ENCODE data around the gene NSMCE3. TPM values are rescaled to one million over a fixed set of nuclear protein-coding genes. Genes with fewer than 3 reads are reported as not detected.

The NSMCE3 gene
- total RNA-seq, 1 experiment from 2014 or later, result 8.0 TPM

- Histone ChIP-seq H3K9me2 (replicated peaks; ENCODE audit: low read length) (no peaks in the 10 kb centered on the region), H3K9me3 (ENCODE audit: low read length) (no peaks in the 10 kb centered on the region), H3K9ac (ENCODE audit: low read length) (no peak overlapping the region), H3K27me3 (ENCODE audit: low read length) (no peaks in the 10 kb centered on the region), H3K4me1 (ENCODE audit: insufficient read depth, low read length) (peaks cover 20% of the 10 kb centered on the region), H3K79me2 (ENCODE audit: low read length) (peaks cover 22% of the 10 kb centered on the region), H3F3A (ENCODE audit: low read length, unreplicated experiment) (no peaks in the 10 kb centered on the region), H4K20me1 (ENCODE audit: low read length) (no peaks in the 10 kb centered on the region), H3K27ac (ENCODE audit: low read length) (no peak overlapping the region), H3K4me2 (ENCODE audit: low read length) (peak overlapping the region; percentile 91; the same call in 1 of the 2 replicates), H3K4me3 (ENCODE audit: low read length) (no peak overlapping the region; the same call in 1 of the 2 replicates), H2AFZ (ENCODE audit: low read length) (no peak overlapping the region), H3K36me3 (ENCODE audit: low read depth, low read length) (no peaks in the 10 kb centered on the region)
- ATAC-seq (no peak), DNase-seq (peak; percentile 53)
- POLR2A ChIA-PET (ENCODE audit: unreplicated experiment), result no interaction called here
- intact Hi-C loops (cut with micrococcal nuclease), result no loop called here
- TF ChIP-seq EZH2phosphoT487 (IDR thresholded peaks at IDR 0.05; ENCODE audit: borderline replicate concordance, low read length) (no peak), EZH2 (IDR thresholded peaks at IDR 0.05; ENCODE audit: low read length, unreplicated experiment) (no peak), CTCF (conservative IDR thresholded peaks at IDR 0.05; ENCODE audit: low read depth, low read length) (no peak)
- CTCF ChIA-PET, result no interaction called here
- no TSS peak for BruUV-seq (replicated peaks)
Measured at GRCh38 chr15:29270976-29271375, 1.4 kb upstream of the NSMCE3 start.

DNA sequence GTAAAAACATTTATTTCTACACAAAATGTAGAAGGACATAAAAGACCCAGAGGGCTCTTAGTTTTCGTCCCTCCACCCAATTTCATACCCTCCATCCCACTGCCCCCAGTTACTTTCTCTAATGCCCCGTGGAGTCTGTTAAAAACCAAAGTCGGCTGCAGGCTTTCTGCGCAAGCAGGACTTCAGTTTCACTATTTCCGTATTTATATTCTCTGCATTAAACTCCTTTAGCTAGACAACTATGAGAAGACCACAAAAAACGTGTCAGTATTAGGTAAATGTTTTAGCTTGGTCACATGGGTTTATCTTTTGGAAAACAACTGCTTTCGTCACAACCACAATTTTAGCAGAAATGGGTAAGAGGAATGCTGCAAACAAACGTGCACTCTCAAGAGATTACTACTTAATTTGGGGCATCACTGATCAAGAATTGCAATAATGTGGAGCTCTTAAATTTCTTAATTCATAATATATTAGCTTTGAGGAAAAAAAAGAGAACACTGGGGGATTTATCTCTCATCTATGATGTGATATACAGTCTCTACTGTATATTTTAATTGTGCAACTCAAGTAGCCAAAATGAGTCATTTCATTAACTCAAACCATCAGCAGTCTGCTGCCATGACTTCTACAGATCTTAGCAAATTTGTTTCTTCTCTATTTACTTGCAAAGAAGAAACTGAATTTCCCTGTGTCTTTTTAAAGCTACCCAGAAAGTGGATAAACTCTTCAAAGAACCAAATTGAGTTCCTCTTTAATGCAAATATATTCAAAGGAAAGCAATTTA is 740 bp upstream of the NSMCE3 start:
- peak overlapping the region; percentile 86 for H3K9ac ChIP-seq (ENCODE audit: low read length)
- peaks cover 22% of the 10 kb centered on the region for H3K79me2 ChIP-seq (ENCODE audit: low read length)
- ATAC-seq (no peak), DNase-seq (peak; percentile 17)
- peaks cover 20% of the 10 kb centered on the region for H3K4me1 ChIP-seq (ENCODE audit: insufficient read depth, low read length)
- H3F3A ChIP-seq (ENCODE audit: low read length, unreplicated experiment), result no peaks in the 10 kb centered on the region
- no peaks in the 10 kb centered on the region for H3K27me3 ChIP-seq (ENCODE audit: low read length)
- no peak overlapping the region for H3K27ac ChIP-seq (ENCODE audit: low read length)
- ChIA-PET CTCF (no interaction called here), POLR2A (ENCODE audit: unreplicated experiment) (no interaction called here)
- no peaks in the 10 kb centered on the region for H3K9me3 ChIP-seq (ENCODE audit: low read length)
- peak overlapping the region; percentile 90 for H3K4me3 ChIP-seq (ENCODE audit: low read length)
- H4K20me1 ChIP-seq (ENCODE audit: low read length), result no peaks in the 10 kb centered on the region
- peak overlapping the region; percentile 93 for H2AFZ ChIP-seq (ENCODE audit: low read length)
- no TSS peak for BruUV-seq (replicated peaks)
- no peaks in the 10 kb centered on the region for H3K36me3 ChIP-seq (ENCODE audit: low read depth, low read length)
- H3K9me2 ChIP-seq (replicated peaks; ENCODE audit: low read length), result no peaks in the 10 kb centered on the region
- peak overlapping the region; percentile 91 for H3K4me2 ChIP-seq (ENCODE audit: low read length)
- TF ChIP-seq EZH2phosphoT487 (IDR thresholded peaks at IDR 0.05; ENCODE audit: borderline replicate concordance, low read length) (no peak), CTCF (conservative IDR thresholded peaks at IDR 0.05; ENCODE audit: low read depth, low read length) (no peak), EZH2 (IDR thresholded peaks at IDR 0.05; ENCODE audit: low read length, unreplicated experiment) (no peak)
- intact Hi-C loops (cut with micrococcal nuclease), result no loop called here
